NCI-H82 treated with DMSO at 0.1 percent for 48 hours (cell line): ENCODE measurements around the gene DNAJC11.
"Not testable (repeated sequence)": the region's sequence is repeated elsewhere in the genome, so short reads cannot be mapped to it uniquely, and the experiment has no call there.

Experiments
- DNase-seq: peaks from one replicate; lab custom pipeline; 2025; ENCODE audit not compliant: unreplicated experiment; lab: John Stamatoyannopoulos, UW

The DNAJC11 gene

GRCh38 chr1:6601923-6602668 is 99.5 kb downstream of the DNAJC11 start:
- no peak for DNase-seq

GRCh38 chr1:6601049-6601922 is 100.3 kb downstream of the DNAJC11 start:
- DNase-seq: no peak

GRCh38 chr1:6600410-6601048 is 101.1 kb downstream of the DNAJC11 start:
- DNase-seq: no peak

GRCh38 chr1:6599991-6600390 is 101.6 kb downstream of the DNAJC11 start:
- DNase-seq: not testable (repeated sequence)

- no peak for DNase-seq
Observed at GRCh38 chr1:6599141-6599975, 102.3 kb downstream of the DNAJC11 start.

- DNase-seq: no peak
Observed at GRCh38 chr1:6597777-6598131, 103.9 kb downstream of the DNAJC11 start.

GRCh38 chr1:6596886-6597776 is 104.5 kb downstream of the DNAJC11 start:
- DNase-seq: no peak

- DNase-seq: no peak
Observed at GRCh38 chr1:6596351-6596750, 105.3 kb downstream of the DNAJC11 start.

- DNase-seq: no peak
Observed at GRCh38 chr1:6594977-6595740, 106.5 kb downstream of the DNAJC11 start.

GRCh38 chr1:6593810-6594209 is 107.8 kb downstream of the DNAJC11 start:
- DNase-seq: no peak

- DNase-seq: no peak
Observed at GRCh38 chr1:6592865-6593593, 108.6 kb downstream of the DNAJC11 start.

- DNase-seq: no peak
Observed at GRCh38 chr1:6592441-6592840, 109.2 kb downstream of the DNAJC11 start.

GRCh38 chr1:6591644-6592043 is 110.0 kb downstream of the DNAJC11 start:
- no peak for DNase-seq

GRCh38 chr1:6591222-6591621 is 110.4 kb downstream of the DNAJC11 start:
- no peak for DNase-seq

GRCh38 chr1:6590046-6590445 is 111.6 kb downstream of the DNAJC11 start:
- DNase-seq: no peak

GRCh38 chr1:6588893-6589520 is 112.6 kb downstream of the DNAJC11 start:
- no peak for DNase-seq

- DNase-seq: no peak
Observed at GRCh38 chr1:6588128-6588892, 113.3 kb downstream of the DNAJC11 start.
